Uterus (tissue), 2 donors: ENCODE measurements around the gene PCDHGB5.

Source experiments
- CTCF ChIP-seq, 4 experiments: fragments of 200-600 bp in 2 of 4; fragments of 450-650 bp in 2 of 4; sonication (generic) in 2 of 4; IDR thresholded peaks; one replicate each; pipeline ENCODE4 v1.5.1; 2016 to 2019; ENCODE audit warnings: antibody characterized with exemption in 4 of 4, mild to moderate bottlenecking in 2 of 4, moderate library complexity in 1 of 4
- POLR2A ChIP-seq, 2 donors: fragments of 450-650 bp; IDR thresholded peaks; one replicate each; pipeline ENCODE4 v1.6.1; 2016; ENCODE audit warnings: antibody characterized with exemption in 2 of 2, mild to moderate bottlenecking in 1 of 2, moderate library complexity in 1 of 2

GRCh38 chr5:141421489-141421855 lies 23.7 kb downstream of the PCDHGB5 start:
- TF ChIP-seq POLR2A (IDR thresholded peaks at IDR 0.05): no peak
- TF ChIP-seq CTCF (IDR thresholded peaks at IDR 0.05): no peak
